ENCODE results near the gene RAD18.

DNA sequence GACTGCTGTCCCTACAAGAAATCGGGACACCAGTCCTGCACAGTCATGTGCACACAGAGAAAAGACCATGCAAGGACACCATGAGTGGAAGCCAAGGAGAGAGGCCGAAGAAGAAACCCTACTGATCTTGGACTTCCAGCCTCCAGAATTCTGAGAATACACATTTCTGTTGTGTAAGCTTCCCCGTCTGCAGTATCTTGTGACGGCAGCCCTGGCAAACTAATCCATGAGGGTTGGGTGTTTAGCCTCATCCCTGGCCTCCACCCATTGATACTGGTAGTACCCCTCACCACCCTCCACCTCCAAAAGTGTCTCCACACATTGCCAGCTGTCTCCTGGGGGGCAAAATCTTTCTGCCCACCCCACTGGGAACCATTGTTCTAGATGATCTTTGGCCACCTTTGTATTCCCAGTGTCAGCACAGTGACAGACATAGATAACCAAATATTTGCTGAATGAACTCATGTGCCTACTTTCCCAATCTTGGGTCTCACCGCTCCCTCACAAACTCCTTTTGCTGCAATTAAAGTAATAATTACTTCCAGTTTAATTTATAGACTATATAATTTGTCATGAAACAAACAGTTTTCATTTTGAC is 83.8 kb downstream of the RAD18 start:
- TF ChIP-seq, protein P1, sequence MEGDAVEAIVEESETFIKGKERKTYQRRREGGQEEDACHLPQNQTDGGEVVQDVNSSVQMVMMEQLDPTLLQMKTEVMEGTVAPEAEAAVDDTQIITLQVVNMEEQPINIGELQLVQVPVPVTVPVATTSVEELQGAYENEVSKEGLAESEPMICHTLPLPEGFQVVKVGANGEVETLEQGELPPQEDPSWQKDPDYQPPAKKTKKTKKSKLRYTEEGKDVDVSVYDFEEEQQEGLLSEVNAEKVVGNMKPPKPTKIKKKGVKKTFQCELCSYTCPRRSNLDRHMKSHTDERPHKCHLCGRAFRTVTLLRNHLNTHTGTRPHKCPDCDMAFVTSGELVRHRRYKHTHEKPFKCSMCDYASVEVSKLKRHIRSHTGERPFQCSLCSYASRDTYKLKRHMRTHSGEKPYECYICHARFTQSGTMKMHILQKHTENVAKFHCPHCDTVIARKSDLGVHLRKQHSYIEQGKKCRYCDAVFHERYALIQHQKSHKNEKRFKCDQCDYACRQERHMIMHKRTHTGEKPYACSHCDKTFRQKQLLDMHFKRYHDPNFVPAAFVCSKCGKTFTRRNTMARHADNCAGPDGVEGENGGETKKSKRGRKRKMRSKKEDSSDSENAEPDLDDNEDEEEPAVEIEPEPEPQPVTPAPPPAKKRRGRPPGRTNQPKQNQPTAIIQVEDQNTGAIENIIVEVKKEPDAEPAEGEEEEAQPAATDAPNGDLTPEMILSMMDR (IDR thresholded peaks at IDR 0.05), result no peak
- no peak for TF ChIP-seq POLR2A (IDR thresholded peaks at IDR 0.05)
- TF ChIP-seq EP300 (IDR thresholded peaks at IDR 0.05; ENCODE audit: low read depth), result no peak

Data from transverse colon (tissue), 3 donors.